ENCODE measurements around the gene FBRSL1. TPM values are rescaled to one million over a fixed set of nuclear protein-coding genes. Genes with fewer than 3 reads are reported as not detected.

Gene FBRSL1
- total RNA-seq, 1 experiment from 2014 or later, result 96.1 TPM

- H3K27me3 Mint-ChIP-seq (ENCODE audit: insufficient read depth, unreplicated experiment), result peaks cover 4% of the 10 kb centered on the region
- H3K36me3 Mint-ChIP-seq (ENCODE audit: insufficient read depth, unreplicated experiment), result peaks cover 7% of the 10 kb centered on the region
- DNase-seq, result no peak
- ChIA-PET POLR2A (no interaction called here), CTCF (no interaction called here)
- peaks cover under 1% of the 10 kb centered on the region for H3K9me3 Mint-ChIP-seq (ENCODE audit: unreplicated experiment)
- Histone ChIP-seq H3K36me3 (ENCODE audit: control insufficient read depth, insufficient read depth, low read length) (no peaks in the 10 kb centered on the region), H3K9me3 (no peaks in the 10 kb centered on the region), H3K4me3 (ENCODE audit: low read depth, low read length) (no peak overlapping the region), H3K4me1 (no peaks in the 10 kb centered on the region), H3K27me3 (replicated peaks; ENCODE audit: control insufficient read depth, insufficient read depth, low read length) (no peaks in the 10 kb centered on the region)
- H3K4me1 Mint-ChIP-seq (ENCODE audit: low read depth, unreplicated experiment), result no peaks in the 10 kb centered on the region
- H3K27ac Mint-ChIP-seq (ENCODE audit: unreplicated experiment), result no peak overlapping the region
- intact Hi-C loops (cut with micrococcal nuclease; ENCODE audit: unreplicated experiment), result no loop called here
- no peak overlapping the region for H3K4me3 Mint-ChIP-seq (ENCODE audit: unreplicated experiment)
- BruUV-seq (replicated peaks), result no TSS peak
- no peak for TF ChIP-seq CTCF (IDR thresholded peaks at IDR 0.05; ENCODE audit: insufficient read depth in 1 of 2, low read depth in 1 of 2, low read length in 1 of 2, severe bottlenecking in 1 of 2, unreplicated experiment in 1 of 2)
Observed at GRCh38 chr12:132481345-132481744, 8.6 kb upstream of the FBRSL1 start.

DNA sequence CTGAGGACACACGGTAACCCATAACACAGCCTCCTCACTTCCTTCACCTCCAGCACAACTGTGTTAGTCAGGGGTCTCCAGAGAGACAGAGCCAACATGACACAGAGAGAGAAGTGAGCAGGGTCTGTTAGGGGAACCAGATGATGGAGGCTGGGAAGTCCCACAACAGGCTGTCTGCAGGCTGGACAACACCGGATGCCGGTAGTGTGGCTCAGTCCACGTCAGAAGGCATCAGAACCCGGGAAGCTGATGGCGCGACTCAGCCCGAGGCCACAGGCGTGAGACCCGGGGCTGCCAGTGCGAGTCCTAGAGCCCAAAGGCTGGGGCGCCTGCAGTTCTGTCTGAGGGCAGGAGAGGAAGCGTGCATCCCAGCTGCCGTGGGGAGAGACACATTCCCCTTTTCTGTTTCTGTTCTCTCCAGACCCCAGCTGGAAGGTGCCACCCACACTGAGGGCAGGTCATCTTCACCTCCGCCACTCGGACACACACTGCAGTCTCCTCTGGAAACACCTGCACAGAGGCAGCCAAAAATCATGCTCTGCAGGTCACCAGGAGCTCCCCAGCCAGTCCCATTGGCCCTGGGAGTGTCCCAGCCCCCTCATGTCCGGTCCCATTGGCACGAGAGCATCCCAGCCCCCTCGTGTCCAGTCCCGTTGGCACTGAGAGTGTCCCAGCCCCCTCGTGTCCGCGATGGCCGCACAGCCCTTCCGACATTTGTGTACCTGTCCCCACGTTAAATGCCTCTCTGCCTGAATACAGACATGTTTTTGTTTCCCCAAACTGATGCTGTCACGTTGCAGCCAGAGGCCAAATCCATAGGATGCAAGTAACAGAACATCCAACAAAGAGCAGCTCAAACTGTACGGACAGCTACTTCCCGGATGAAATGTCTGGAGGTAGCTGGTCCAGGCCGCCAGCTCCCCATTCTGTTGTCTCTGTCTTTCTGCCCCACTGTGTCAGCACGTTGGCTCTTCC, 7.9 kb upstream of the FBRSL1 start:
- Histone ChIP-seq H3K9me3 (no peaks in the 10 kb centered on the region), H3K4me3 (ENCODE audit: low read depth, low read length) (no peak overlapping the region), H3K36me3 (ENCODE audit: control insufficient read depth, insufficient read depth, low read length) (no peaks in the 10 kb centered on the region), H3K27me3 (replicated peaks; ENCODE audit: control insufficient read depth, insufficient read depth, low read length) (no peaks in the 10 kb centered on the region), H3K4me1 (no peaks in the 10 kb centered on the region)
- ChIA-PET POLR2A (interaction anchor here (0.5 kb wide), 1 partner anchor 292 kb away, joined by 3 read pairs; no protein-coding TSS in a partner anchor), CTCF (no interaction called here)
- H3K4me3 Mint-ChIP-seq (ENCODE audit: unreplicated experiment), result no peak overlapping the region
- peaks cover 4% of the 10 kb centered on the region for H3K27me3 Mint-ChIP-seq (ENCODE audit: insufficient read depth, unreplicated experiment)
- BruUV-seq (replicated peaks), result no TSS peak
- H3K36me3 Mint-ChIP-seq (ENCODE audit: insufficient read depth, unreplicated experiment), result peaks cover under 1% of the 10 kb centered on the region
- no peak overlapping the region for H3K27ac Mint-ChIP-seq (ENCODE audit: unreplicated experiment)
- TF ChIP-seq CTCF (IDR thresholded peaks at IDR 0.05; ENCODE audit: insufficient read depth in 1 of 2, low read depth in 1 of 2, low read length in 1 of 2, severe bottlenecking in 1 of 2, unreplicated experiment in 1 of 2), result no peak
- DNase-seq, result no peak
- H3K4me1 Mint-ChIP-seq (ENCODE audit: low read depth, unreplicated experiment), result no peaks in the 10 kb centered on the region
- intact Hi-C loops (cut with micrococcal nuclease; ENCODE audit: unreplicated experiment), result no loop called here
- H3K9me3 Mint-ChIP-seq (ENCODE audit: unreplicated experiment), result no peaks in the 10 kb centered on the region

DNA sequence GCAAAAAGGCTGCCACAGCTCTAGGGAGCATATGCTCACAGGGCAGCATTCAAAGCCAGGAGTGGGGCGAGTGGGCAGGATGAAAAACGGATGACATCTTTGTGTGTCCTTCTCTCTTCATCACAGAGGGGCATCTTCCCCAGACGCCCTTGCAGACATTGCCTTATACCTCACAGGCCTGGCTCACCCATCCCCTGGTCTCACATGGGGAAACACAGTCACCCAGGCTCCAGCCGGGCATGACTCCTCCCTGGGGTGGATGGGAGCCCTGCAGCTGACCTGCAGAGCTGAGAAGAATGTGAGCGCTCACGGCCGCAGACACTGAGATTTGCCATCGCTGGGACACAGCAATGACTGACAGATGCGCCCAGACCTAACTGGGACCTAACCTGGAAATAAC, 7.2 kb upstream of the FBRSL1 start:
- no peaks in the 10 kb centered on the region for H3K27me3 ChIP-seq (replicated peaks; ENCODE audit: control insufficient read depth, insufficient read depth, low read length)
- H3K27me3 Mint-ChIP-seq (ENCODE audit: insufficient read depth, unreplicated experiment), result peaks cover 8% of the 10 kb centered on the region

More for the DNA sequence above, 7.2 kb upstream of the FBRSL1 start:
- Mint-ChIP-seq H3K27ac (ENCODE audit: unreplicated experiment) (no peak overlapping the region), H3K36me3 (ENCODE audit: insufficient read depth, unreplicated experiment) (no peaks in the 10 kb centered on the region), H3K9me3 (ENCODE audit: unreplicated experiment) (no peaks in the 10 kb centered on the region), H3K4me3 (ENCODE audit: unreplicated experiment) (no peak overlapping the region), H3K4me1 (ENCODE audit: low read depth, unreplicated experiment) (no peaks in the 10 kb centered on the region)
- H3K4me3 ChIP-seq (ENCODE audit: low read depth, low read length), result no peak overlapping the region
- DNase-seq, result no peak
- no peaks in the 10 kb centered on the region for H3K36me3 ChIP-seq (ENCODE audit: control insufficient read depth, insufficient read depth, low read length)
- intact Hi-C loops (cut with micrococcal nuclease; ENCODE audit: unreplicated experiment), result no loop called here
- TF ChIP-seq CTCF (IDR thresholded peaks at IDR 0.05; ENCODE audit: insufficient read depth in 1 of 2, low read depth in 1 of 2, low read length in 1 of 2, severe bottlenecking in 1 of 2, unreplicated experiment in 1 of 2), result no peak
- H3K9me3 ChIP-seq, result no peaks in the 10 kb centered on the region
- ChIA-PET CTCF (no interaction called here), POLR2A (no interaction called here)
- no peaks in the 10 kb centered on the region for H3K4me1 ChIP-seq
- BruUV-seq (replicated peaks), result no TSS peak

Data from Caco-2 (cell line).